Fibroblast of skin of right quadriceps (primary cell): ENCODE data around the gene SNRNP27.

Experiments
- DNase-seq: peaks from one replicate; pipeline ENCODE4 v3.0.0-alpha.2; 2013

SNRNP27 gene

GRCh38 chr2:69917852-69918251, 24.1 kb downstream of the SNRNP27 start:
- DNase-seq: peak; percentile 76

GRCh38 chr2:69918401-69918800, 24.6 kb downstream of the SNRNP27 start:
- no peak for DNase-seq

GRCh38 chr2:69923116-69923515, 29.4 kb downstream of the SNRNP27 start:
- no peak for DNase-seq

- DNase-seq: no peak
These were observed 33.2 kb downstream of the SNRNP27 start for GRCh38 chr2:69926849-69927515.

- no peak for DNase-seq
These were observed 38.3 kb downstream of the SNRNP27 start for GRCh38 chr2:69931832-69932595.

- no peak for DNase-seq
These were observed 38.8 kb downstream of the SNRNP27 start for GRCh38 chr2:69932596-69932922.

GRCh38 chr2:69933254-69933828, 39.6 kb downstream of the SNRNP27 start:
- no peak for DNase-seq

- peak; percentile 87 for DNase-seq
These were observed 40.3 kb downstream of the SNRNP27 start for GRCh38 chr2:69933839-69934613.

- DNase-seq: no peak
These were observed 40.8 kb downstream of the SNRNP27 start for GRCh38 chr2:69934614-69934908.

GRCh38 chr2:69935011-69935410, 41.3 kb downstream of the SNRNP27 start:
- DNase-seq: no peak

- DNase-seq: peak; percentile 21
These were observed 43.1 kb downstream of the SNRNP27 start for GRCh38 chr2:69936906-69937305.

GRCh38 chr2:69937968-69938367, 44.2 kb downstream of the SNRNP27 start:
- no peak for DNase-seq

- no peak for DNase-seq
These were observed 46.0 kb downstream of the SNRNP27 start for GRCh38 chr2:69939722-69940121.

GRCh38 chr2:69940691-69941090, 46.9 kb downstream of the SNRNP27 start:
- DNase-seq: no peak

- no peak for DNase-seq
These were observed 49.5 kb downstream of the SNRNP27 start for GRCh38 chr2:69943000-69943842.

- DNase-seq: no peak
These were observed 50.2 kb downstream of the SNRNP27 start for GRCh38 chr2:69943843-69944525.

GRCh38 chr2:69944756-69945155, 51.0 kb downstream of the SNRNP27 start:
- no peak for DNase-seq

- no peak for DNase-seq
These were observed 51.7 kb downstream of the SNRNP27 start for GRCh38 chr2:69945441-69945840.

GRCh38 chr2:69945941-69946340, 52.2 kb downstream of the SNRNP27 start:
- DNase-seq: no peak

- DNase-seq: peak; percentile 70
These were observed 52.9 kb downstream of the SNRNP27 start for GRCh38 chr2:69946351-69947324.
